ENCODE data around the gene ZNF205.

The ZNF205 gene

DNA sequence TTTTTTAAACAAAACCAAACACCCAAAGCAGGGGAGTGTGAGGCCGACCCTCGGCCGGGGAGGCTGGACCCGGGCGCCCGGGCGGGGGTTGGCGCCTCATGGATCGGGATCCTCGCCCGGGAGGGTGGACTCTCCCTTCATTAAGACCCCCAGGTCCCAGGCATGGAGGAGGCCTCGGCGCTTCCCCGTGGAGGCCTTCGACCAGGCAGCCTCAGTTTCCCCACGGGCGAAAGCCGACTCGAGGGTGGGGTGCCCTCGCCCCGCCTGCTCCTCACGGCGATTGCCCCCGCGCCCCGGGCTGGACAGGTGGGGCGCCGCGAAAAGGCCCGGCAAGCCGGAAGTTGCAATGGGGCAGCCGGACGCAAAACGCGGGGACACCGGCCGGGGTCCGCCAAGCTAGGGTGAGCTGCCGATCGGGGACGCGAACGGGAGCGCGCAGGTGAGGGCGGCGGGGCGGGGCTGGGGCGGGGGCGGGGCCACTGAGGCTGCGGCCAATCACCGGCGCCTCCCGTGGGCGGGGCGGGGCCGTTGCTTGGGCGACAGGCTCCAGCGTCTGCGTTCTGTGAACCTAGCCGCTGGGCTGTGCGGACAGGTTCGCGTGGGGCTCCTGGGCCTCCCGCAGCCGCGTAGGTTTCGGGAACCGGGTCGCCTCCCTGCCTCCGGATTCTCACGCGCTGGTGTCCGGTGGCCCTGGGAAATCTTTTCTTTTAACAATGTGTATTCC lies 6.0 kb upstream of the ZNF205 start:
- DNase-seq: peak; percentile 90 to 93

DNA sequence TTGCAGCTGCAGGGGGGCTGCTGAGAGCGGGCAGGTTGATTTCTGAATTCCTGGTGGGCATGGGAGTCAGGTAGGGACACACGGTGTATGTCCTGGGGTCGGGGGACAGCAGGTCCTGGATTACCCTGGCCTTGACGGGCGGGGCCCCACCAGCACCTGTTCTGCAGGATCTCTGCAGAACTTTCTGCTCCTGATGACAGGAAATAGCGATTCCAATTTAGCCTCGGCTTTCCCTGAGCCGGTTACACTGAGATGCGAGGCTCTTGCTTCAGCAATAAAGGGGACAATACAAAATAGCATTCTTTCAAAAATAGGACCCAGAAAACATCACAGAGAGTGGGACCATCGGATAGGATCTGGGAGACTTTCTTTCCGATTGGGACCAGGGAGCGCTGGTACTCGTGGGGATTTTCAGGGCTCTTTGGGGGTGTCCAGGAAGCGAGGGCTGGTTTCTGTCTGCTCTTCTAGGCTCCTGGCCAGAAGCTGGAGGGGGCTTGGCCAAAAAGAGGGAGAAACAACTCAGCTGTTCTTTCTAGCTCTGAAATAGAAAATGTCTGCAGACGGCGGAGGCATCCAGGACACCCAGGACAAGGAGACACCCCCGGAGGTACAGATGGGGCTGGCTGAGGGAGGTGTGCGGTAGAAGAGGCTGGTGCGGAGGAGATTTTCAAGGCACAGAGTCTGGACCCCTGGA lies 642 bp downstream of the ZNF205 start:
- no peak for DNase-seq

DNA sequence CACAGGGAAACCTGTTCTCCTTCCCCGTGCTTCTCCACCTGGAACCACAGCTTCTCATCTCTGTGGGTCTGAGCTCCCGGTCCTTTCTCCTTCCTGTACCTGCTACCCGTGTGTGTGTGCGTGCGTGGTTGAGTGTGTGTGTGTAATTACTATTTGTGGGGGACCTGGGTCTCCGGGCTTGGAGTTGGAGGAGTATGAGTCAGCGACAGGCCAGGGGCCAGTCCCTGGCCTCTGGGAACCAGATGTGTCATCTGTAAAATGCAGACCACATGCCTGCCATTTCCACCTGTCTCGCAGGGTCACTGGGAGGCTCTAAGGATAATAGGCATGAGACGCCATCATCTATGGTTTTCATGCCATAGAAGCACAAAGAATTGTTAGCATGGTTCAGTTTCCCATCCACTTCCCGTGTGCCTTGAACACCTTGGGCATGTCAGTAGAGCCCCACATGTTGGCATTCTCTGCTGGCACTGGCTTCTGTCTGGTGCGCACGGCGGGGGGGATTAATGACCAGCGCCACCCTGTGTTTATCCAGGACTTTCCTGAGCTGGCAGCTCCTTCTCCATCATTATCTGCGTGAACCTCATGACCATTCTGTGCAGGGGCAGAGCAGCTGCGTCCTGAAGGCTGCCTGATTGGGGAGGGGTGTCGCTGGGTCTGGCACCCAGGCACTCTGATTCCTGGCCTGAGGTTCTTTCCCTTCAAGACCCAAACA lies 1.5 kb downstream of the ZNF205 start:
- DNase-seq: no peak

DNA sequence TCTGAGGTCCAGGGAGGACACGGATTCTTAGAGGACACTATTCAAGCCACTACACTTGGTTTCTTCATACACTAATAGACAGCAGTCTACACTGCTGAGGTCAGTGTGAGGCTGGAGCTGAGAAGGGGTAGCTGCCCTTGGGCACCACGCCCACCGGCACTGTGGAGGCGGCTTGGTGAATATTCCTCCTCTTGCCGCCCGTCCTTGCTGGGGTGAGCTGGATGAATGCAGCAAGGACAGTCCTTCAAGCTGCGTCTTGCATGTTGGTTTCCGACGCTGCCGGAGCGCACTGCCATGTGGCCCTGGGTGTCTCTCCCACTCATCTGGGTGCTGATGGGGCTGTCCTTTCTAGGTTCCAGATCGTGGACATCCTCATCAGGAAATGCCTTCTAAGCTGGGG lies 2.6 kb downstream of the ZNF205 start:
- DNase-seq: no peak

DNA sequence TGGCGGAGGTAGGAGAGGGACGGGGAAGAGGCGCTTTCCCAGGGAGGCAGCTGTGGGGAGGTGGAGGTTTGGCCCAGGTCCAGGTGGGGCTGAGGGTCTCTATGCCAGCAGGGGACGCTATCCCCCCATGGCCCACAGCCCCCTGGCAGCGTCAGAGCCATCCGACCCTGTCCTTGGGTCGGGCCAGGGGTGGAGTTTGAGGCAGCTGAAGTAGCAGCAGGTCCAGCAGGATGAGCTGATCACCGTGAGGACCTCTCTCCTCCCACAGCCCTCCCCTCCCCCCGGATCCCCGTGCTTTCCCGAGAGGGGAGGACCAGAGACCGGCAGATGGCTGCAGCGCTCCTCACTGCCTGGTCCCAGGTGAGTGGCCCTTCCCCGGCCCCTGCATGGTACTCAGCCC lies 3.2 kb downstream of the ZNF205 start:
- no peak for DNase-seq

DNA sequence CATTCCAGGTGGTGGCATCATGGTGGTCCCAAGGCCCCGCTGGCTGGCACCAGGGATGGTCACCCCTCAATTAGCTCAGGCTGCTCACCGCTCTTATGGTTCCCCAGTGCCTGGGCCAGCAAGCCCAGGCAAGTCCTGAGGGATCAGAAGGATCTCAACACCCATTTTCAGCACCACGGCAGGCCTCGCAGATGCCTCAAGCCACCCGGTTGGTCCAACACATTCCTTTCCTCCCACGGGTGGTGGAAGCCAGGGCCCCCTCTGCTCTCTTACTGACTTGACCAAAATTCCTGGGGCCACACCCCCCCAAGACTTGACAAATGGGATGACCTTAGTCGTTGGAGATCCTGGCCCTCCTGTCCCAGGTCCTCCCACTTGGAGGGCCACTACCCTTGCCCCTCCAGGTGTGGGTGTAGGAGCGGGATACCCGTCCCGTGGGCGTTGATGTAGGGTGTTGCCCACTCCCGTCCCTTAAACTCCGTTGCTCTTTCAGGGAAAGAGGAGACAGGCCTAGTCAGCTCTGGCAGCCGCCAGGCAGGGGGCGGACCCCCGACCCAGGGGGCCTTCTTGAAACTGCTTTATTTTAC lies 5.9 kb downstream of the ZNF205 start:
- DNase-seq: no peak

DNA sequence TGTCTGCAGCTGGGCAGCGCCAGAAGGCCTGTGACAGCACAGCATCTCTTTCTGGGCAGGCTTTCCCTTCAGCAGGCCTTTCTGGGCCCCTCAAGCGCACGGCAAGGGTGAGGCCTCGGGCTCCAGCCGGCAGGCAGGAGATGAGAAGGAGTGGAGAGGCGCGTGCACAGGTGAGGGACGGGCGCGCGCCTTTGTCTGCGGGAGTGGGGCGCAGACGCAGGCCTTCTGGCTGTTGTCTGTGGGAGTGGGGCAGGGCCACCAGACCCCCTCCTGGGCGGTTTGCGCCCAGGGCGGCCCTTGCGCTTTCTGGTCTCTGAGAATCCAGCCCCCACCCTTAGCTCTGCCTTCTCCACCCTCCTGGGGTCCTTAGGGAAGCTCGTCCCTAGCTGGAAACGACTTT lies 6.5 kb downstream of the ZNF205 start:
- DNase-seq: no peak

DNA sequence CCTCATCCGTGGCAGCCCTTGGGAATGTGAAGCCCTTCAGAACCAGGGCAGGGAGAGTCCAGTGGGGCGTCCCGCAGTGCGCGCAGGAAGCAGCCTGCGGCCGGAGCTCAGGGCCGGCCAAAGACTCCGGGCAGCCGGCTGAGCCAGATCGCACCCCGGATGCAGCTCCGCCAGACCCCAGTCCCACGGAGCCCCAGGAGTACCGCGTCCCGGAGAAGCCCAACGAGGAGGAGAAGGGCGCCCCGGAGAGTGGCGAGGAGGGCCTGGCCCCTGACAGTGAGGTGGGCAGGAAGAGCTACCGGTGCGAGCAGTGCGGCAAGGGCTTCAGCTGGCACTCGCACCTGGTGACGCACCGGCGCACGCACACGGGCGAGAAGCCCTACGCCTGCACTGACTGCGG lies 6.9 kb downstream of the ZNF205 start:
- DNase-seq: no peak

DNA sequence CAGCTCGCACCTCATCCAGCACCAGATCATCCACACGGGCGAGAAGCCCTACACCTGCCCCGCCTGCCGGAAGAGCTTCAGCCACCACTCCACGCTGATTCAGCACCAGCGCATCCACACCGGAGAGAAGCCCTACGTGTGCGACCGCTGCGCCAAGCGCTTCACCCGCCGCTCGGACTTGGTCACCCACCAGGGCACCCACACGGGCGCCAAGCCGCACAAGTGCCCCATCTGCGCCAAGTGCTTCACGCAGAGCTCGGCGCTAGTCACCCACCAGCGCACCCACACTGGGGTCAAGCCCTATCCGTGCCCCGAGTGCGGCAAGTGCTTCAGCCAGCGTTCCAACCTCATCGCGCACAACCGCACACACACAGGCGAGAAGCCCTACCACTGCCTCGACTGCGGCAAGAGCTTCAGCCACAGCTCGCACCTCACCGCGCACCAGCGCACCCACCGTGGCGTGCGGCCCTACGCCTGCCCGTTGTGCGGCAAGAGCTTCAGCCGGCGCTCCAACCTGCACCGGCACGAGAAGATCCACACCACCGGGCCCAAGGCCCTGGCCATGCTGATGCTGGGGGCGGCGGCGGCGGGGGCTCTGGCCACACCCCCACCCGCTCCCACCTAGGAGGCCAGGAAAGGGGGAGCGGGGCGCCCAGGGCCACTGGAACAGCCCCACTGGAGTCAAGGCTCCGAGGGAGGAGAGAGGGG lies 7.5 kb downstream of the ZNF205 start:
- DNase-seq: no peak

DNA sequence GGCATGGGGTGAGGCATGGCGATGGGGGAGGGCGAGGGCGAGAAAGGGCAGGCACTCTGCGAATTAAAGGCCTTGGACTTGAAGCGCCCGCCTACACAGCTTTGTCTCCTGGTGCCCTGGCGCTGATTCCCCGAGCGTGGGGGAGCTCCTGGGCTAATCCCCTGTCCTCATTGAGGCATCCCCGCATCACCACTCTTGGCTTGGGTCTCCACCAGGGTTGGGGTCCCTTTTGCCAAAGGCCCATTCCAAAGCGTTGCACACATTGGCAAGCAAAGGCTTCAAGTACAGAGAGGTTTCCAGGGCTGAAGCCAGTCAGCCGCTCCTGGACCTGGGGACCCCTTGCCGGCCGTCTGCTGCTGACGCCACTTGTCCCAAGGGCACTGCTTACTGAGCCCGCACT lies 8.0 kb downstream of the ZNF205 start:
- DNase-seq: no peak

DNA sequence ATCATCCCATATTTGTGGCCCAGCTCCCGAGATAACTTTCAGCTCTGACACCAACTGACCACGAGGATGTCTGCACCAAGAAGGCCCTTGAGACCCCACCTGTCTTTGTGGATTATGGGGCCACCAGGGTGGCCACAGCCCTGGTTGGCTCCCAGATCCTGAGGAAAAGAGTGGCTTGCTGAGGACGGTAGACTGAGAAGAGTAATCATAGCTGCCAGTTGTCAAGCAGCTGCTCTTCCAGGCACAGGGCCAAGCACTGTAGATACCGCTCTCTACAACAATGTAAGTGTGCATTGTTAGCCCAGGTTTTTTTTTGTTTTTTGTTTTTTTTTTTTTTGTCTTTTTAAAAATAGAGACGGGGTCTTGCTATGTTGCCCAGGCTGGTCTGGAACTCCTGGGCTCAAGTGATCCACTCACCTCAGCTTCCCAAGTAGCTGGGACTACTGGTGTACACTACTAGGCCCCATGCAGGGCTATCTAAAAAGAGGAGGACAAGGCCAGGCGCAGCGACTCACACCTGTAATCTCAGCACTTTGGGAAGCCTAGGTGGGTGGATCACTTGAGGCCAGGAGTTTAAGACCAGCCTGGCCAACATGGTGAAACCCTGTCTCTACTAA lies 9.6 kb downstream of the ZNF205 start:
- no peak for DNase-seq

DNA sequence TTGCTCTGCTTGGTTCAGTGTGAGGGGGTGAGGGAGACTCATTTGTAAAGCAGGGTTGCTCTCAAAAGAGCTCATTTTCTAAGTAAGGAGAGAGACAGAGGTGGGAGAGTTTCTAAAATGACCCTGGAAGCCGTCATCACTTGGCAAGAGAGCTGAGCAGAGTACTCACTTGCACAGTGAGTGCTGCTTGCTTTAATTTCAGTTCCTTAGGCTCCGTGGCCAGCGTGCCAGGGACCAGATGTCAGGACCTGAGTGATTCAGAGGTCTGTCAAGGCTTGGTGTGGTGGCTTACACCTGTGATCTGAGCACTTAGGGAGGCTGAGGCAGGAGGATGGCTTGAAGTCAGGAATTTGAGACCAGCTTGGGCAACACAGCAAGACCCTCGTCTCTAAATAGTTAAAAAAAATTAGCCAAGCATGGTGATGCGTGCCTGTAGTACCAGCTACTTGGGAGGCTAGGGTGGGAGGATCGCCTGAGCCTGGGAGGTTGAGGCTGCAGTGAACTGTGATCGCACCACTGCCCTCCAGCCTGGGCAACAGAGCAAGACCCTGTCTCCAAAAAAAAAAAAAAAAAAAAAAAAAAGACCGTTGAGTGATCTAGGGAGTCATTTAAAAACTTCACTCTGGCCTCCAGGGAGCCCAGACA lies 10.7 kb downstream of the ZNF205 start:
- no peak for DNase-seq

DNA sequence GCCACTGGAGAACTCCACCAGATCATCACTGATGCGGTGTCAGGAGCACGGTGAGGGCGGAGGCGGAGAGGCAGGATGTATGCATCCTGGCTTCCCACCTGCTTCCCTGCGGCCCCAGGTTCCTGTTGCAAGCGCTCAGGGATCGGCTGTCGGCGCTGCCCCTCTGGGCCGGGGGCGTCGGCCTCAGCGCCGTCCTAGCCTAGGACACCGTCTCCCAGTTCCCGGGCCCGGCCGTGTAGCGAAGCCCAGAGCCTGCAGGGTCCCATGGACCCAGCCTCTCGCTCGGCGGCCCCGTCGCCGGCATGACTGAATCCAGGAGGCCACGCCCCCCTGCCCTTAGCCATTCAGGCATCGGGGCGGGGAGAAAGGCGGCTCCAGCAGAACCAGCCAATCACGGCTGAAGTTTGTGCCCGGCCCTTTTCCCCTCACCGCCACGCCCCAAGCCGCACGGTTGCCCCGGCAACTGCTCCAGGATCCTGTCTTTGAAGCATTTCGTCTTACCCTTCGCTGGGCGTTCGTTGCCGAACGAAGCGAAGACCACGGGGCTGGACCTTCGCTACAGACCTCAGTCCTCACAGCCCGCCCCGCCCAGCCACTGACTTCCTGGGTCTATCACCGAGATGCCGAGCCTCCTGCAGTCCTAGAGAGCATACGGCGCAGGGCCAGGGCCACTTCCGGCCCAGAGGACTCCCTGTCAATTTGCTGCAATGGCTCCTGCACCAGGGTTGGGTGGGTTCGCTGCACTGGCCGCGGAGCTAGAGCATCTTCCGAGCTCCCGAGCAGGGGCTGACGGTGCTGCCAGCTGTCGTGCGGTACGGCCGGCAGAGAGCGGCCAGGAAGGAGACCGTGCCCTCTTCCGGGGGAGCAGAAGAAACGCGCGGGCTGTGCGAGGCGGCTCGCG lies 11.8 kb downstream of the ZNF205 start:
- peak; percentile 98 to 99 for DNase-seq

DNA sequence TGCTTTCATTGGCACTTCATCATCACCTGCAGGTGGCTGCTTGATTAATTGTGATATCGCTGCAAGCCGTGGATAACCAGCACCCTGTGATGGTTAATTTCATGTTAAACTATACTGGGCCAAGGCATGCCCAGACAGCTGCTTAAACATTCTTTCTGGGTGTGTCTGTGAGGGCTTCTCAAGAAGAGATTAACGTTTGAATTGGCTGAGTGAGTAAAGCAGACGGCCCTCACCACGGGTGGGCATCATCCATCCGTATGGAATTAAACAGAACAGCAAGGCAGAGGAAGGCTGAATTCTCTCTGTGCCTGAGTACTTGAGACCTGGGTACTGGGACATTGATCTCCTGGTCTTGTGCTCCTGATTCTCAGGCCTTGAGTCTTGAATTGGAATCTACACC lies 15.4 kb downstream of the ZNF205 start:
- no peak for DNase-seq

DNA sequence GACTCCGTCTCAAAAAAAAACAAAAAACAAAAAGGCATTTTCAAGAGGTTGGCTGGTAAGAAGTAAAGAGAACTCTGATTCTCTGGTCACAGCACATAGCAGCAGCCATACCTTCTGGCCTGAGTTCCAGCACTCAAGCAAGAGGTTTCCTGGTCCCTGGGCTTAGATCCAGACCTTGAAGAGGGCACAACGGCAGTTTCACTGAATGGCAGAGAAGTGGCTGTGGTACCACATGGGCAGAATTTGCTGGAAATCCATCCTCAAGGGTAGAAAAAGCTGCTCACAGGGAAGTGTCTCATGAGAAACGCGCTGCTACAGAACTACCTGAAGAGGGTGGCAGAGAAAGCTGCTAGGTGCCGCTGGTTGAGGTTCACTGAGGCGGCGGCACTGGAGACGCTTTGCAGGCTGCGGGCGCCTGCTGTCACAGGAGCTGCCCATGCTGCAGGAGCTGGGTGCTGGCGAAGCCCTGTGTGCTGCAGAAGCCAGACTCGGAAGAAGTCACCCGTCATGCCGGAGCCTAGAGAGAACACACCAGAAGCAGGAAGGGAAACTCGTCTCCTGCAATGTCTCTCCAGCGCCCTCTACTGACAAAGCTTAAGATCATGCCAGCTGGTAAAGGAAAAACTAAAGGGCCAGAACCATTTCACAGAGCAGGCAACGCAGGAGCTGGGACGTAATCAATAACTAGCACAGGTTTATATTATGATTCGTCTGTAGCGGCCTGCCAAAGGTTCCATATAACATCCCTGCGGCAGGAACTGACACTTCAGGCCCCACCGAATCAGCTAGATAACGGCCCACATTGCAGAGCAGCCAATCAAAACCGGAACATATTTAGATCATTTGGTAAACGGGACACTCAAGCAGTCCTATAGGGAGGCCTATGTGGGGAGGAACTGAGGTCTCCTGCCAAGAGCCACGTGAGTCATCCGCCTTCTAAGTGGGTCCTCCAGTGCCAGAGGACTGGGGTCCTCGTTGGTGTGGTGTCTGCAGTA lies 17.0 kb downstream of the ZNF205 start:
- peak; percentile 65 to 78 for DNase-seq

DNA sequence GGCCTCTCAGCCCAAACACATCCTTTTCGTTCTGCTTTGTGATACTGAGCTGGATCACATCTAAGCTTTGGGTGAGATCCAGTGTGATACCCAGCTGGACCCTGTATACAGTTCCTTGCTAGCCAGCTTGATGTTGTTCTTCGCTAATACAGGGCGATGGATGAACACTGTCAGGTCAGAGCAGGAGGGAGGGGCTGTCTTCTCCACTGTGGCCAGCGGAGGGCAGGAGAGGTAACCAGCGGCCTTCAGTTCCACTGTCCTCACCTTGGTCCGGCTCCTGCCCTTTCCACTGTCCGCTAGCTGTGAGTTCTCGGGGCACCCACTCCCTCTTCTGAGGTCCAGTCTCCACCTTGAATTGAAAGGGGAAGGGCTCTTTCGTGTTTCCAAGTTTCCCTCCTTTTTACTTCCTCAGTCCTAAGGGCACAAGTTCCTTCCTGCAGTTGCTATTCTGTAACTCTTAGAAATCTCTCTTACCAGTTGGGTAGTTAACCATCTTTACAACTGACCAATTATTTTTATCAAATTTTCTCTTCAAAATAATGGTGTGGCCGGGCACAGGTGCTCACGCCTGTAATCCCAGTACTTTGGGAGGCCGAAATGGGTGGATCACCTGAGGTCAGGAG lies 19.5 kb downstream of the ZNF205 start:
- DNase-seq: peak; percentile 53 to 59

DNA sequence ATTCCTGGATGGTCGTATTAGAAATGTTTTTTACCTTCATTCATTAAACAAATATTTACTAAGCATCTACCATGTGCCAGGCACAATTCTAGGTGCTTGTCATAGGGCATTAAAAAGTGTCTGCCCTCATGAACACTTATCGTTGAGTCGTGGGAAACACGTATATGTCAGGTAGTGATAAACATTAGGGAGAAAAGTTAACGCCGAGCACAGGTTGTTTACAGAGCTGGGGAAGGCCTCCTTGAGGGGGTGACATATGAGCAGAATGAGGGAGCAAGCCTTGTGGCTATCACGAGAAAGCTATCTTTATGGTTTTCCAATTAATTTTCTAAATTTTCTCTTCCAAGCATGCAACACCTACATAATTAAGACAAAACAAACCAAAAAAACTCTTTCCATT lies 21.5 kb downstream of the ZNF205 start:
- no peak for DNase-seq

DNA sequence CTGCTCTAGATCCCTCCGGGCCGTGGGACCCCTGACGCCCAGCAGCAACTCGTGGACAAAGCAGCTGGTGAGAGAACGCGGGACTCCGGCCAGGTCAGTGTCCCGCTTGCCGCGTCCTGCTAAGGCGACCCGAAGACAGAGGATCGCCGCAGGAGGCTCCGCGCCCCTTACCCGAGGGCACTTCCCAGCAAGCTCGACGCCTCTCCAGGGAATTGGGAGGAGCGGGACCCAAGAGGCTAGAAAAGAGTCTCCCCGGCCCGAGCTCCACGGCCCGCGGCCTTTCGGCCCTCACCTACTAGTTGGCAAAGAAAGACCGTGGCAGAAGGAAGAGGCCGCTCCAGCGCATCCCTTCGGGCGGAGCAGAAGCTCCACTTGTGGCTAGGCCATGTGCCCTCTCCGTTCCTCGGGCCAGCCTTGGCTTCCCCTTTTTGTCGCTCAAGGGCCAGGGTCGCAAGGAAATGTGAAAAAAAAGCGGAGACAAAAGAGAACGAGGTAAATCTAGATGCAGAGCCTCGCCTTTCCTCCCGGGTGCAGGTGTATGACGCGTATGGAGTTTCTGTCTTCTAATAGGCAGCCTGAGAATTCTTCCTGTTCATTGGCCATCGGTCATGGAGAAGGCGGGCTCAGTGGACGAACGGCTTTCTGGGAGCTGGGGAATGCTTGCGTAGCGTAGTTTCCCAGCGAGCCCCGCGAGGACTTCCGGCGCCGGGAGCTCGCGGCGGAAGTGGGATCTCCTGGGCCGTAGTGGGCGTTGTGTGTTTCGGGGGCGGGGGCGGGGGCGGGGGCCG lies 22.1 kb downstream of the ZNF205 start, which contains the start of gene ZNF213:
Gene ZNF213, plus strand, starts transcription at position 692 of the 788 bp plus-strand sequence. CDS start 2,252 bp downstream, outside the sequence.
- peak; percentile 90 to 92 for DNase-seq
